Gastroesophageal sphincter (tissue), 3 donors: ENCODE results near the gene ARHGEF11.

ENCODE experiments used
- CTCF ChIP-seq, 4 experiments: fragments of 200-600 bp in 2 of 4; fragments of 450-650 bp in 2 of 4; sonication (generic) in 1 of 4; IDR thresholded peaks; one replicate each; pipeline ENCODE4 v1.5.1; 2017 to 2019; ENCODE audit warnings: antibody characterized with exemption in 4 of 4, mild to moderate bottlenecking in 2 of 4, moderate library complexity in 2 of 4
- EP300 ChIP-seq: sonication (generic); formaldehyde crosslinking; IDR thresholded peaks from one replicate; pipeline ENCODE4 v1.6.1; 2017; ENCODE audit warnings: antibody characterized with exemption, mild to moderate bottlenecking

DNA sequence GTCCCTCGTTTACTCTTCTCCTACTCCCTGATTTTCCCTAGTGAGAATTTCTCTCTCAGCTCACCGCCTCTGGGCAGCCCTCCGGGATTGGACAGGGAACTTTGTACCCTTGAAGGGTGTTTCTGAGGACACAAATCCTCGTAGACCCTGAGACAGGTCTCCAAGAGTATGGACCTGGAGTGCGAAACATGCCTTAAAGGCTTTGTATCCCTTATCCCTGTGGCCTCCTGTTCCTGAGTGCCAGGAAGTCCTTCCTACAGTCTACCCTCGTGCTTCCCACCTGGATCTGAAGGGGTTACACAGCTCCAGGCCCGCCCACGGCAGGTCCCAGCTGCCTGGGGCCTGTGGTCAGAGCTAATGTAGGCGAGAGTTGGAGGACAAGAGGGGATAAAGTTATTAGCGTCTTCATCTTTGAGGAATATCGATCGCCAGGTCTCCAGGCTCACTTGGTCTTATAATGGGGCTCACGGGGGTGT, 159.6 kb downstream of the ARHGEF11 start:
- TF ChIP-seq EP300 (no peak), CTCF (IDR thresholded peaks at IDR 0.05) (no peak)
